Left hindlimb (tissue), 1 donor: ENCODE results near the gene OXER1.

Experiments used
- DNase-seq: peaks from one replicate; pipeline ENCODE4 v3.0.0-alpha.2; 2018

The OXER1 gene

GRCh38 chr2:42768706-42769256 lies 4.8 kb upstream of the OXER1 start:
- DNase-seq, result no peak

GRCh38 chr2:42767899-42768705 lies 4.2 kb upstream of the OXER1 start:
- no peak for DNase-seq

- DNase-seq, result no peak
These were observed 3.4 kb upstream of the OXER1 start for GRCh38 chr2:42767080-42767898.

- no peak for DNase-seq
These were observed 1.8 kb upstream of the OXER1 start for GRCh38 chr2:42765686-42766085.

GRCh38 chr2:42764901-42765300 lies 966 bp upstream of the OXER1 start:
- no peak for DNase-seq

- no peak for DNase-seq
These were observed 821 bp downstream of the OXER1 start for GRCh38 chr2:42762823-42763804.

- no peak for DNase-seq
These were observed 1.8 kb downstream of the OXER1 start for GRCh38 chr2:42762155-42762554.

GRCh38 chr2:42761554-42761953 lies 2.4 kb downstream of the OXER1 start:
- DNase-seq, result no peak

GRCh38 chr2:42758751-42759150 lies 5.2 kb downstream of the OXER1 start:
- no peak for DNase-seq

GRCh38 chr2:42757981-42758740 lies 5.8 kb downstream of the OXER1 start:
- no peak for DNase-seq

- no peak for DNase-seq
These were observed 6.9 kb downstream of the OXER1 start for GRCh38 chr2:42756966-42757513.

- no peak for DNase-seq
These were observed 7.7 kb downstream of the OXER1 start for GRCh38 chr2:42756150-42756775.

GRCh38 chr2:42755191-42755880 lies 8.6 kb downstream of the OXER1 start:
- no peak for DNase-seq

- no peak for DNase-seq
These were observed 9.2 kb downstream of the OXER1 start for GRCh38 chr2:42754776-42755140.

- DNase-seq, result peak; percentile 80
These were observed 9.7 kb downstream of the OXER1 start for GRCh38 chr2:42754021-42754775.

GRCh38 chr2:42752816-42753813 lies 10.8 kb downstream of the OXER1 start:
- DNase-seq, result no peak

- DNase-seq, result no peak
These were observed 11.6 kb downstream of the OXER1 start for GRCh38 chr2:42752314-42752713.

GRCh38 chr2:42748840-42749239 lies 15.1 kb downstream of the OXER1 start:
- DNase-seq, result no peak
